HepG2 (cell line): ENCODE results near the gene MTREX. TPM values are rescaled to one million over a fixed set of nuclear protein-coding genes. Genes with fewer than 3 reads are reported as not detected.

Source experiments
- ATAC-seq: fragments of 200-7000 bp; cut with Tn5 transposase; 3 replicates; pipeline ENCODE4 v1.9.1; 2020; ENCODE audit warnings: mild to moderate bottlenecking, moderate library complexity
- BruUV-seq: library from RNA; stranded (reverse); fragments of 400-500 nt; replicated peaks from 2 replicates; lab custom pipeline; 2021; lab: Mats Ljungman, UMichigan
- CTCF ChIA-PET: fragments of 300-600 bp; formaldehyde crosslinking; extraction: SDS; loops from one replicate; lab custom pipeline; 2021; ENCODE audit warnings: low total read pairs, inconsistent platforms, low intra/inter-chr PET ratio; lab: Yijun Ruan, JAX
- POLR2A ChIA-PET: fragments of 350-600 bp; sonication (Branson Sonifier 250); formaldehyde crosslinking; loops from one replicate; lab custom pipeline; 2020; ENCODE audit warnings: antibody characterized with exemption, inconsistent platforms; lab: Yijun Ruan, JAX
- DNase-seq: peaks from one replicate; pipeline ENCODE4 v3.0.0-alpha.2; 2015; ENCODE audit warnings: low spot score
- FAIRE-seq: peaks from 3 replicates; lab custom pipeline; 2011; peaks lifted over from hg19 to GRCh38; lab: Jason Lieb, UNC
- H2AFZ ChIP-seq: one replicate; pipeline ENCODE4 v1.6.1; 2011; ENCODE audit warnings: low read length, inconsistent platforms
- H3K27ac ChIP-seq: fragments of 300-600 bp; 3 replicates; pipeline ENCODE4 v1.8.0; 2011; ENCODE audit warnings: mixed run types, mild to moderate bottlenecking, mixed read lengths, low read length, inconsistent platforms; ENCODE audit not compliant: insufficient read depth; ENCODE audit errors: extremely low read length
- H3K27me3 ChIP-seq, 2 experiments: fragments of 200-600 bp in 1 of 2; 2 replicates in 1 of 2; 3 replicates in 1 of 2; pipeline versions ENCODE4 v1.6.0 to v1.8.0; 2011; ENCODE audit warnings: low read length in 2 of 2, mild to moderate bottlenecking in 2 of 2, moderate library complexity in 2 of 2, inconsistent platforms in 1 of 2; ENCODE audit not compliant: insufficient read depth in 2 of 2, control insufficient read depth in 1 of 2
- H3K36me3 ChIP-seq, 2 experiments: fragments of 200-600 bp in 1 of 2; replicated peaks in 1 of 2; 2 replicates in 1 of 2; 3 replicates in 1 of 2; pipeline versions ENCODE4 v1.5.1 to v1.8.0; 2011; ENCODE audit warnings: low read length in 2 of 2, inconsistent platforms in 1 of 2; ENCODE audit not compliant: insufficient read depth in 2 of 2, control insufficient read depth in 1 of 2
- H3K4me1 ChIP-seq: 2 replicates; pipeline ENCODE4 v1.5.1; 2012; ENCODE audit warnings: low read length, inconsistent platforms; ENCODE audit not compliant: insufficient read depth
- H3K4me2 ChIP-seq: 2 replicates; pipeline ENCODE4 v1.6.0; 2011; ENCODE audit warnings: low read depth, low read length, inconsistent platforms
- H3K4me3 ChIP-seq, 3 experiments: fragments of 200-600 bp in 1 of 3; sonication (generic), shearing (Covaris generic) in 1 of 3; replicated peaks in 1 of 3; 2 replicates each; pipeline ENCODE4 v1.5.1; 2011 to 2016; ENCODE audit warnings: low read length in 3 of 3, inconsistent platforms in 2 of 3, low read depth in 2 of 3, mild to moderate bottlenecking in 2 of 3, control low read depth in 1 of 3, mixed read lengths in 1 of 3; ENCODE audit not compliant: insufficient read depth in 1 of 3
- H3K79me2 ChIP-seq: one replicate; pipeline ENCODE4 v1.6.1; 2011; ENCODE audit warnings: low read length, inconsistent platforms; ENCODE audit not compliant: insufficient read depth
- H3K9ac ChIP-seq: 2 replicates; pipeline ENCODE4 v1.6.0; 2011; ENCODE audit warnings: mild to moderate bottlenecking, low read depth, low read length, inconsistent platforms; ENCODE audit not compliant: insufficient read depth
- H3K9me3 ChIP-seq: 2 replicates; pipeline ENCODE4 v1.5.1; 2012; ENCODE audit warnings: mild to moderate bottlenecking, low read length
- H4K20me1 ChIP-seq: 2 replicates; pipeline ENCODE4 v1.6.0; 2011; ENCODE audit warnings: inconsistent platforms, mild to moderate bottlenecking, low read length, moderate library complexity; ENCODE audit not compliant: insufficient read depth
- HNF4G ChIP-seq, 2 experiments: sonication (generic) in 1 of 2; formaldehyde crosslinking in 1 of 2; IDR thresholded peaks; 2 replicates each; pipeline versions ENCODE4 v1.4.0 to v1.6.1; 2011 to 2020; ENCODE audit warnings: borderline replicate concordance in 2 of 2, low read depth in 2 of 2, mild to moderate bottlenecking in 2 of 2, low read length in 1 of 2, missing genetic modification reagents in 1 of 2, moderate library complexity in 1 of 2
- MBD4 ChIP-seq: IDR thresholded peaks from 2 replicates; pipeline ENCODE4 v1.6.1; 2012; ENCODE audit warnings: low read length, inconsistent platforms, borderline replicate concordance
- MXI1 ChIP-seq: IDR thresholded peaks from 3 replicates; pipeline ENCODE4 v1.6.1; 2012; ENCODE audit warnings: low read depth, low read length, inconsistent platforms, borderline replicate concordance
- NFKBIZ ChIP-seq: IDR thresholded peaks from 2 replicates; pipeline ENCODE4 v1.6.1; 2018; ENCODE audit warnings: missing genetic modification reagents, missing compliant biosample characterization
- NFRKB ChIP-seq: fragments of 450-650 bp; IDR thresholded peaks from 2 replicates; pipeline ENCODE4 v1.6.1; 2017
- SKI ChIP-seq: fragments of 450-650 bp; IDR thresholded peaks from one replicate; pipeline ENCODE4 v1.6.1; 2018; ENCODE audit warnings: mild to moderate bottlenecking; ENCODE audit not compliant: partially characterized antibody
- ZNF792 ChIP-seq: IDR thresholded peaks from 2 replicates; pipeline ENCODE4 v1.6.1; 2016
- WGBS: methylation state at CpG from one replicate; pipeline ENCODE4 v1.1.6; 2017; ENCODE audit warnings: low lambda C conversion rate; 5-methylcytosine and 5-hydroxymethylcytosine counted together
- in situ Hi-C: cut with HindIII; loops from 2 replicates; pipeline ENCODE4 v1.10.0; 2017; ENCODE audit warnings: low pct_unique_long_range_greater_than_20kb; ENCODE audit not compliant: extremely low pct_ligation_motif_present
- intact Hi-C: fragments of 100-400 bp; cut with micrococcal nuclease; formaldehyde crosslinking; loops from one replicate; pipeline ENCODE4 v1.10.0; 2022; ENCODE audit not compliant: unreplicated experiment
- polyA plus RNA-seq, 8 experiments: library from polyadenylated mRNA; depleted of rRNA in 3 of 8; stranded (reverse) in 7 of 8; unstranded in 1 of 8; fragments of >200 nt; fragmentation: Illumina TruSeq in 4 of 8; extraction: Trizol in 4 of 8; gene quantifications; 2 replicates each; pipeline versions ENCODE4 v1.2.1 to v1.2.3, GENCODE V29; 2011 to 2016; ENCODE audit warnings: low read depth in 4 of 8, missing spikeins in 1 of 8, mixed read lengths in 1 of 8; ENCODE audit not compliant: insufficient read depth in 1 of 8
- total RNA-seq, 5 experiments: library from RNA; depleted of rRNA; stranded (reverse); fragments of >200 nt; fragmentation: Illumina TruSeq; extraction: Trizol; gene quantifications; 2 replicates each; pipeline ENCODE4 v1.2.3, GENCODE V29; 2016; ENCODE audit warnings: low read depth in 1 of 5
- TF ChIP-seq, protein P1 (sequence below): sonication (generic); formaldehyde crosslinking; IDR thresholded peaks from 2 replicates; pipeline ENCODE4 v1.8.0; 2022; ENCODE audit warnings: mild to moderate bottlenecking, missing genetic modification reagents, moderate library complexity
- TF ChIP-seq, protein P2 (sequence below): sonication (generic); formaldehyde crosslinking; IDR thresholded peaks from 2 replicates; pipeline ENCODE4 v1.5.0; 2020; ENCODE audit warnings: mild to moderate bottlenecking, missing genetic modification reagents
- TF ChIP-seq, protein P3 (sequence below): sonication (generic); formaldehyde crosslinking; IDR thresholded peaks from 2 replicates; pipeline ENCODE4 v1.4.0; 2020; ENCODE audit warnings: missing genetic modification reagents, borderline replicate concordance
- TF ChIP-seq, protein P4 (sequence below): sonication (generic); formaldehyde crosslinking; IDR thresholded peaks from 2 replicates; pipeline ENCODE4 v1.4.0; 2020; ENCODE audit warnings: missing genetic modification reagents
- TF ChIP-seq, protein P5 (sequence below): sonication (generic); formaldehyde crosslinking; IDR thresholded peaks from 2 replicates; pipeline ENCODE4 v1.5.0; 2020; ENCODE audit warnings: missing genetic modification reagents

MTREX gene
- total and polyA plus RNA-seq, 2 of the 13 experiments (the other 11 are each of a cell fraction or from before 2014, with no cell fraction given) = 16.4 to 91.5 TPM

DNA sequence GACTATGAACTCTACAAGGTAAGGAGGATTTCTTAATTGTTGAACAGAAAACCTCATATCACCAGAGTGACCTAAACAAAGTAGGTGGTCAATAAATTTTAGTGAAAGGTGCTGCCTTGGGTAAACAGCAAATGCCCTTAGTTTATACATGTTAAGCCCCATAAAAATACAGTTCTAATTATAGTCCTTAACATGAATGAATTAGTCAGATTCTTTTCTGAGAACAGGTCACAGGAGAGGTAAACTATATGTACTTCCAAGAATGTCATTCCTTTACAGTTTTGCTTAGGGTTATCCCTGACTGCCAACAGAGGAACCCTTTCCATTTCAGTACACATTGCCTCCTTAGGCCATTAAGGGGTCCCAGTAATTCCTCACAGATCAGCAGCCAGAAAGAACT, 162.1 kb downstream of the MTREX start (continued):
- TF ChIP-seq, protein P1, sequence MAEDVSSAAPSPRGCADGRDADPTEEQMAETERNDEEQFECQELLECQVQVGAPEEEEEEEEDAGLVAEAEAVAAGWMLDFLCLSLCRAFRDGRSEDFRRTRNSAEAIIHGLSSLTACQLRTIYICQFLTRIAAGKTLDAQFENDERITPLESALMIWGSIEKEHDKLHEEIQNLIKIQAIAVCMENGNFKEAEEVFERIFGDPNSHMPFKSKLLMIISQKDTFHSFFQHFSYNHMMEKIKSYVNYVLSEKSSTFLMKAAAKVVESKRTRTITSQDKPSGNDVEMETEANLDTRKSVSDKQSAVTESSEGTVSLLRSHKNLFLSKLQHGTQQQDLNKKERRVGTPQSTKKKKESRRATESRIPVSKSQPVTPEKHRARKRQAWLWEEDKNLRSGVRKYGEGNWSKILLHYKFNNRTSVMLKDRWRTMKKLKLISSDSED (CRISPR knock-in tag) = no peak
- TF ChIP-seq, protein P2, sequence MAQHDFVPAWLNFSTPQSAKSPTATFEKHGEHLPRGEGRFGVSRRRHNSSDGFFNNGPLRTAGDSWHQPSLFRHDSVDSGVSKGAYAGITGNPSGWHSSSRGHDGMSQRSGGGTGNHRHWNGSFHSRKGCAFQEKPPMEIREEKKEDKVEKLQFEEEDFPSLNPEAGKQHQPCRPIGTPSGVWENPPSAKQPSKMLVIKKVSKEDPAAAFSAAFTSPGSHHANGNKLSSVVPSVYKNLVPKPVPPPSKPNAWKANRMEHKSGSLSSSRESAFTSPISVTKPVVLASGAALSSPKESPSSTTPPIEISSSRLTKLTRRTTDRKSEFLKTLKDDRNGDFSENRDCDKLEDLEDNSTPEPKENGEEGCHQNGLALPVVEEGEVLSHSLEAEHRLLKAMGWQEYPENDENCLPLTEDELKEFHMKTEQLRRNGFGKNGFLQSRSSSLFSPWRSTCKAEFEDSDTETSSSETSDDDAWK (CRISPR knock-in tag) = no peak
- no peak for TF ChIP-seq MXI1
- TF ChIP-seq NFRKB = no peak
- no peak for TF ChIP-seq HNF4G (IDR thresholded peaks at IDR 0.05; ENCODE audit: borderline replicate concordance, low read depth, low read length)
- TF ChIP-seq HNF4G (CRISPR knock-in tag; IDR thresholded peaks at IDR 0.05; ENCODE audit: borderline replicate concordance, low read depth) = no peak

DNA sequence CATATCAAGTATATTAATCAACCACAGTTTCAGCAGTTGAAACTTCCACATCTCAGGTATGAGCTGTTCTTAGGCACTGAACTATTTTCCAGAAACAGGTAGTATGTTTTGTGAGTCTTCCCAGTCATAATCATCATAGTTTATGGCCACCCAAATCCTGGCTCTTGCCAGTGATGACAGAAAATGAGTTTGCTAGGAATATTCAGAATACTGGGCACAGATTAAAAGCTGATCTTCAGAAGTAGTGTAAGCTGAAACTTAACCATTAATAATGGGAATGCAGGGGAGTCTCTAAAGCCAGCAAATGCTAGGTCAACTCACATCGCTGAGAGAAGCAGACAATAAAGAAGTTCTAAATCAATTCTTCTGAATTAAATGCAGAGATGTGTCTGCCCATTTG, 162.5 kb downstream of the MTREX start:
- Histone ChIP-seq H3K27me3 (no peaks in the 10 kb centered on the region), H3K27ac (no peak overlapping the region), H3K36me3 (peaks cover 0 to 2% of the 10 kb centered on the region in 2 experiments; a peak in 1 of 5 replicates), H3K4me2 (no peak overlapping the region), H3K4me3 (no peak overlapping the region), H3K9me3 (no peaks in the 10 kb centered on the region), H2AFZ (no peak overlapping the region), H3K4me1 (0 out of 2 replicates have a peak, but pooled peaks cover 7% of the 10 kb centered on the region), H3K9ac (no peak overlapping the region), H3K79me2 (no peaks in the 10 kb centered on the region), H4K20me1 (no peaks in the 10 kb centered on the region)
- WGBS = 100% methylated on average over 1 of the region's 1 CpG
- ATAC-seq (no peak), FAIRE-seq (no peak), DNase-seq (no peak)
- in situ Hi-C loops (no loop called here), intact Hi-C loops (no loop called here)
- BruUV-seq = no TSS peak
- ChIA-PET POLR2A (no interaction called here), CTCF (no interaction called here)
- TF ChIP-seq, protein P3, sequence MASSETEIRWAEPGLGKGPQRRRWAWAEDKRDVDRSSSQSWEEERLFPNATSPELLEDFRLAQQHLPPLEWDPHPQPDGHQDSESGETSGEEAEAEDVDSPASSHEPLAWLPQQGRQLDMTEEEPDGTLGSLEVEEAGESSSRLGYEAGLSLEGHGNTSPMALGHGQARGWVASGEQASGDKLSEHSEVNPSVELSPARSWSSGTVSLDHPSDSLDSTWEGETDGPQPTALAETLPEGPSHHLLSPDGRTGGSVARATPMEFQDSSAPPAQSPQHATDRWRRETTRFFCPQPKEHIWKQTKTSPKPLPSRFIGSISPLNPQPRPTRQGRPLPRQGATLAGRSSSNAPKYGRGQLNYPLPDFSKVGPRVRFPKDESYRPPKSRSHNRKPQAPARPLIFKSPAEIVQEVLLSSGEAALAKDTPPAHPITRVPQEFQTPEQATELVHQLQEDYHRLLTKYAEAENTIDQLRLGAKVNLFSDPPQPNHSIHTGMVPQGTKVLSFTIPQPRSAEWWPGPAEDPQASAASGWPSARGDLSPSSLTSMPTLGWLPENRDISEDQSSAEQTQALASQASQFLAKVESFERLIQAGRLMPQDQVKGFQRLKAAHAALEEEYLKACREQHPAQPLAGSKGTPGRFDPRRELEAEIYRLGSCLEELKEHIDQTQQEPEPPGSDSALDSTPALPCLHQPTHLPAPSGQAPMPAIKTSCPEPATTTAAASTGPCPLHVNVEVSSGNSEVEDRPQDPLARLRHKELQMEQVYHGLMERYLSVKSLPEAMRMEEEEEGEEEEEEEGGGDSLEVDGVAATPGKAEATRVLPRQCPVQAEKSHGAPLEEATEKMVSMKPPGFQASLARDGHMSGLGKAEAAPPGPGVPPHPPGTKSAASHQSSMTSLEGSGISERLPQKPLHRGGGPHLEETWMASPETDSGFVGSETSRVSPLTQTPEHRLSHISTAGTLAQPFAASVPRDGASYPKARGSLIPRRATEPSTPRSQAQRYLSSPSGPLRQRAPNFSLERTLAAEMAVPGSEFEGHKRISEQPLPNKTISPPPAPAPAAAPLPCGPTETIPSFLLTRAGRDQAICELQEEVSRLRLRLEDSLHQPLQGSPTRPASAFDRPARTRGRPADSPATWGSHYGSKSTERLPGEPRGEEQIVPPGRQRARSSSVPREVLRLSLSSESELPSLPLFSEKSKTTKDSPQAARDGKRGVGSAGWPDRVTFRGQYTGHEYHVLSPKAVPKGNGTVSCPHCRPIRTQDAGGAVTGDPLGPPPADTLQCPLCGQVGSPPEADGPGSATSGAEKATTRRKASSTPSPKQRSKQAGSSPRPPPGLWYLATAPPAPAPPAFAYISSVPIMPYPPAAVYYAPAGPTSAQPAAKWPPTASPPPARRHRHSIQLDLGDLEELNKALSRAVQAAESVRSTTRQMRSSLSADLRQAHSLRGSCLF = no peak
- no peak for TF ChIP-seq NFKBIZ
- no peak for TF ChIP-seq SKI
- no peak for TF ChIP-seq ZNF792
- TF ChIP-seq, protein P4, sequence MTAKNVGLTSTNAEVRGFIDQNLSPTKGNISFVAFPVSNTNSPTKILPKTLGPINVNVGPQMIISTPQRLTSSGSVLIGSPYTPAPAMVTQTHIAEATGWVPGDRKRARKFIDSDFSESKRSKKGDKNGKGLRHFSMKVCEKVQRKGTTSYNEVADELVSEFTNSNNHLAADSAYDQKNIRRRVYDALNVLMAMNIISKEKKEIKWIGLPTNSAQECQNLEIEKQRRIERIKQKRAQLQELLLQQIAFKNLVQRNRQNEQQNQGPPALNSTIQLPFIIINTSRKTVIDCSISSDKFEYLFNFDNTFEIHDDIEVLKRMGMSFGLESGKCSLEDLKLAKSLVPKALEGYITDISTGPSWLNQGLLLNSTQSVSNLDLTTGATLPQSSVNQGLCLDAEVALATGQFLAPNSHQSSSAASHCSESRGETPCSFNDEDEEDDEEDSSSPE (CRISPR knock-in tag) = no peak
- TF ChIP-seq, protein P5, sequence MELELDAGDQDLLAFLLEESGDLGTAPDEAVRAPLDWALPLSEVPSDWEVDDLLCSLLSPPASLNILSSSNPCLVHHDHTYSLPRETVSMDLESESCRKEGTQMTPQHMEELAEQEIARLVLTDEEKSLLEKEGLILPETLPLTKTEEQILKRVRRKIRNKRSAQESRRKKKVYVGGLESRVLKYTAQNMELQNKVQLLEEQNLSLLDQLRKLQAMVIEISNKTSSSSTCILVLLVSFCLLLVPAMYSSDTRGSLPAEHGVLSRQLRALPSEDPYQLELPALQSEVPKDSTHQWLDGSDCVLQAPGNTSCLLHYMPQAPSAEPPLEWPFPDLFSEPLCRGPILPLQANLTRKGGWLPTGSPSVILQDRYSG (CRISPR knock-in tag) = no peak
- no peak for TF ChIP-seq MBD4
